GM18505 (cell line): ENCODE data around the gene FAM20C.

Experiments used
- ATAC-seq: cut with Tn5 transposase; IDR thresholded peaks from one replicate; pipeline ENCODE4 v1.9.1; 2021; ENCODE audit not compliant: unreplicated experiment
- POLR2A ChIP-seq: IDR thresholded peaks from 4 replicates; pipeline ENCODE4 v1.6.1; 2011; ENCODE audit warnings: borderline replicate concordance; ENCODE audit not compliant: insufficient read depth, insufficient read length; ENCODE audit errors: extremely low read depth

Gene FAM20C

GRCh38 chr7:297611-298374 is 105.4 kb downstream of the FAM20C start:
- ATAC-seq: no peak
- TF ChIP-seq POLR2A: no peak

DNA sequence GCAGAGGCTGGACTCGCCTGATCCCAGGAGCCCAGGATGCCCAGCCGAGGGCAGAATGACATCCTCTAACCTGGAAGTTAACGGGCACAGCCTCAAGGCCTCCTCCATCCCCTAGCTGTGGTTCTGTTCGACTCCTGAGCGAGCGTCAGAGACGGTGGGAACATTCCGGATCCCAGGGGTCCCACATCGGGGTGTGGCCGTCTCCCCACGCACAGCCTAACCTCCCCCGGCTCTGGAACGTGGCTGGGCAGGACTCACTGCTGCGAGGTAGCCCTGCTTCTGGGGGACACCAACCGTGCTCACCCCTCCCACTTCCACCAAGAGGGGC is 106.0 kb downstream of the FAM20C start:
- no peak for TF ChIP-seq POLR2A
- no peak for ATAC-seq

GRCh38 chr7:298743-299142 is 106.4 kb downstream of the FAM20C start:
- no peak for ATAC-seq
- no peak for TF ChIP-seq POLR2A

DNA sequence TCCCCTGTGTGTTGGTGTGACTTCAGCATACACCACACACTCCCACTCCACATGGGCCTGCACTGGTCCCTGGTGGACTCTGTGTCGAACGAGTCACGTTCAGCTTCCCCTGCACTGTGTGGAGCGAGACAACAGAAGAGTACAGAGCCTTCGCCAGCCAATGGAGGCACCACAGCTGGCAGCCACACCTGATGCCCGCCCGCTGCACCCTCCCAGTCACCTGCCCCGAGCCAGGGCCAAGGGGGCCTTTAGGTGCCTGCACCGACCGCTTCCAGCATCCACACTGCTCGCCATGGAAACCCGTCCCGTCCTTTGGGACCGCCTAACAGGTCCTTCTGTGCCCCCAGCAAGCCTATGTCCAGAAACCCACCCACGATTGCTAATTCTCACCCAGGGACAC is 106.8 kb downstream of the FAM20C start:
- no peak for TF ChIP-seq POLR2A
- no peak for ATAC-seq

DNA sequence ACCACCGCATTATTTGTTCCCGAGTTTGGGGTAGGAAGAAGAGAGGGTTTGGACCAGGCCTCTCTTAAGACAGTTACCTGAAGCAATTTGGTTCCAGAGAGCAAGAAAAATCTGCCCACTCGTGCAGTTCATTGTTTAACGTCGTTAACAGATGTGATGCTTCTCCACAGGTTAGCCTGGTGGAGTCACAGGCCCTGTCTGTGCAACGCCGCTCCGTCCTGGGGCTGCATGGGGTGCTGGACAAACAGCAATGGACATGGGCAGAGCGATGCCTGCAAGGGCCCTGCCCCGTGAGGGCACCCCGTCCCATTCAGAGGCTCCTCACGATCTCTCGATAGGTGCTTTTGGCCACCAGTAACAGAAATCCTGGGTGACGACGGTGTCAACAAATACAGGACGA is 107.3 kb downstream of the FAM20C start:
- no peak for TF ChIP-seq POLR2A
- no peak for ATAC-seq

- TF ChIP-seq POLR2A: no peak
- ATAC-seq: no peak
These were observed 107.7 kb downstream of the FAM20C start for GRCh38 chr7:300048-300447.

- no peak for TF ChIP-seq POLR2A
- ATAC-seq: no peak
These were observed 108.3 kb downstream of the FAM20C start for GRCh38 chr7:300546-301290.

- TF ChIP-seq POLR2A: no peak
- ATAC-seq: no peak
These were observed 109.1 kb downstream of the FAM20C start for GRCh38 chr7:301291-302053.

- TF ChIP-seq POLR2A: no peak
- no peak for ATAC-seq
These were observed 110.0 kb downstream of the FAM20C start for GRCh38 chr7:302054-302992.

GRCh38 chr7:303425-303824 is 111.1 kb downstream of the FAM20C start:
- no peak for TF ChIP-seq POLR2A
- no peak for ATAC-seq

DNA sequence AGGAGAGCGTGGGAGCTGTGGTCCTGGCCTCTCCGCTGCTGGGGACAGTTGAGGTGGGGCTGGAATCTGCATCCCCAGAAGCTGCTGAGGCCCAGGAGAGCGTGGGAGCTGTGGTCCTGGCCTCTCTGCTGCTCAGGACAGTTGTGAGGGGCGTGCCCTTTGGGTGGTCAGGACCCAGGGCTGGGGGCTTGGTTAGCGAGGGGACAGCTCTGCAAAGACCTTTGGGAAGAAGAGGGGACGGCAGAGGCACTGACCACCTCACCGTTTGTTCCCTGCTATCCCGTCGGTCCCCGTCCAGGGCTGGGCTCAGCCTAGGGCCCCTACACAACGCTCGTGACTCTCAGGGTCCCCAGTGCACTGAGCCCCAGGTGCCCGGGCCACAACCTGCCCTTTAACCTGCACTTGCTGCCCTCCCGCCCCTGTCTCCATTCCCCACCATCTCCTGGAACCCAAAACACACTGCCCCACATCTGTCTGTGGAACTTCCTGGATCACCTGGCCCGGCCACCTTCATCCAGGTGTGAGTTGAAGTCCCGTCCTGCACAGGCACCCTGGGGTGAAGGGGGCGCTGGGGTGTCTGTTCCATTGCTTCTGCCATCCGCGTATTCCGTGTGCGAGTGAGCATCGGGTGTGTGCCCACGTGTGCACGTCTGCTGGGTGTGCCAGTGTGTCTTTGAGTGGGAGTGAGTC is 111.7 kb downstream of the FAM20C start:
- no peak for TF ChIP-seq POLR2A
- no peak for ATAC-seq
